ENCODE measurements around the gene DUS1L.

The DUS1L gene

DNA sequence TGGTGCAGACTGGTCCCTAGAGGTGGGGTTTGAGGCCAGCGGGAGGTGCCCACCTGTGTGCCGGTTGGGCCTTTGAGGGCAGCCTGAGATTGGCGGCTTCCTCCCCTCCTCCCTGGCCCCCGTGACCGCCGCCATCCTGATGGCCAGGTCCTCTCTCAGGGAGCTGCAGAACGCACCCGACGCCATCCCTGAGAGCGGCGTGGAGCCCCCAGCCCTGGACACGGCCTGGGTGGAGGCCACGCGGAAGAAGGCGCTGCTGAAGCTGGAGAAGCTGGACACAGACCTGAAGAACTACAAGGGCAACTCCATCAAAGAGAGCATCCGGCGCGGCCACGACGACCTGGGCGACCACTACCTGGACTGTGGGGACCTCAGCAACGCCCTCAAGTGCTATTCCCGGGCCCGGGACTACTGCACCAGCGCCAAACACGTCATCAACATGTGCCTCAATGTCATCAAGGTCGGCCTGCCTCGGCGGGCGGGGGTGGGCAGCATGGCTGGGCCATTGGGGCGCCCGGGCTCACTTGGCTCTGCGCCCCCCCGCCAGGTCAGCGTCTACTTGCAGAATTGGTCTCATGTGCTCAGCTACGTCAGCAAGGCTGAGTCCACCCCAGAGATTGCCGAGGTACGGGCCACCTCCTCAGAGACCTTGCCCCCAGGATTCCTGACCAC, 11.1 kb downstream of the DUS1L start:
- peaks cover 3% of the 10 kb centered on the region for H3K36me3 Mint-ChIP-seq
- DNase-seq (ENCODE audit: low spot score in 2 of 2) (no peak), ATAC-seq (ENCODE audit: low read depth) (no peak)
- no peaks in the 10 kb centered on the region for H3K9me3 Mint-ChIP-seq
- no peaks in the 10 kb centered on the region for H3K27me3 Mint-ChIP-seq
- no peak overlapping the region for H3K27ac Mint-ChIP-seq
- peaks cover 8% of the 10 kb centered on the region for H3K4me1 Mint-ChIP-seq
- no peak overlapping the region for H3K4me3 Mint-ChIP-seq

DNA sequence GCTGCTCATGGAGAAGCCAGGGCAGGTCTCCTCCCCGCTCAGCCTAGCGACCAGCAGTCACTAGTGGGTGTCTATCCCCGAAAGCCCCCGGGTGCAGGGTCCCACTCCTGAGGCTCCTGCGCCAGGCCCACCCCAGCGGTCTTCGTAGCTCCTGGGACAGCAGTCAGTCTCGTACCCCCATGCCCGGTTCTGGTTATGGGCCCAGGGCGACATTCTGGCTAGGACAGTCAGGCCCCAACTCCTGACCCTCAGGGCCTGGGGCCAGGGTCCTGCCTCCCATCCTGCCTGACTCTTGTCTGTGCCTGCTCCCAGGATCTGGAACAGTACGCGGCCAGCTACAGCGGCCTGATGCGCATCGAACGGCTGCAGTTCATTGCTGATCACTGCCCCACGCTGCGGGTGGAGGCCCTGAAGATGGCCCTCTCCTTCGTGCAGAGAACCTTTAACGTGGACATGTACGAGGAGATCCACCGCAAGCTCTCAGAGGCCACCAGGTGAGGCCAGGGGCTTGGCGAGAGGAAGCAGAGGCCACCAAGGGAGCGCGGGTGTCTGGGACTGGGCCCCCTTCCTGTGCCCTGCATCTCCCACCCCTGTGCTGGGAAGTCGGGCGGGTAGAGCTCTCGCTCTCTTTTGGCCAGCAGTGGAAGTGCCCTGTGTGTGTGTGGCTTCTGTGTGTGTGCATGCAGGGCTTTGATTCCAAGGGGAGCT, 11.9 kb downstream of the DUS1L start:
- peaks cover 3% of the 10 kb centered on the region for H3K36me3 Mint-ChIP-seq
- ATAC-seq (ENCODE audit: low read depth) = no peak
- no peaks in the 10 kb centered on the region for H3K9me3 Mint-ChIP-seq
- H3K4me1 Mint-ChIP-seq = peaks cover 8% of the 10 kb centered on the region
- no peak for DNase-seq (ENCODE audit: low spot score in 2 of 2)
- H3K27ac Mint-ChIP-seq = no peak overlapping the region
- peak overlapping the region; percentile 66 for H3K4me3 Mint-ChIP-seq
- H3K27me3 Mint-ChIP-seq = no peaks in the 10 kb centered on the region

DNA sequence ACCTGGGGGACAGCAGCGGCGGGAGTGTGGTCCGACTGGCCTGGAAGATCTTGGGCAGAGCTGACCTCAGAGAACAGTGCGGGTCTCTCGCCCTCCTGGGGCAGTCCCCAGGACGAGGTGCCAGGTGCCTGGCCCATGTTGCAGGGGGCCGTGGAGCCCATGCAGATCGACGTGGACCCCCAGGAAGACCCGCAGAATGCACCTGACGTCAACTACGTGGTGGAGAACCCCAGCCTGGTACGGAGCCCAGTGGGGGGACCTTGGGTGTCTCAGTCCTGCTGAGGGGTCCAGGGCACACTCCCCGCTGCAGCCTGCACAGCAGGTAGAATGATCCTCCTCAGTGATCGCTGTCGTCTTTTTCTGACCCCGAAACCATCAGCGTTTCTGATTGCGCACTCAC, 12.5 kb downstream of the DUS1L start:
- Mint-ChIP-seq H3K27me3 (no peaks in the 10 kb centered on the region), H3K4me3 (peak overlapping the region; percentile 66), H3K36me3 (peaks cover 5% of the 10 kb centered on the region), H3K27ac (no peak overlapping the region), H3K4me1 (peaks cover 8% of the 10 kb centered on the region), H3K9me3 (no peaks in the 10 kb centered on the region)
- ATAC-seq (ENCODE audit: low read depth) = no peak
- no peak for DNase-seq (ENCODE audit: low spot score in 2 of 2)

- Mint-ChIP-seq H3K4me3 (peak overlapping the region; percentile 66), H3K27me3 (no peaks in the 10 kb centered on the region), H3K27ac (no peak overlapping the region), H3K36me3 (peaks cover 6% of the 10 kb centered on the region), H3K4me1 (peaks cover 8% of the 10 kb centered on the region), H3K9me3 (no peaks in the 10 kb centered on the region)
- ATAC-seq (ENCODE audit: low read depth) (no peak), DNase-seq (ENCODE audit: low spot score in 2 of 2) (no peak)
Observed at GRCh38 chr17:82052638-82053059, 13.0 kb downstream of the DUS1L start.

DNA sequence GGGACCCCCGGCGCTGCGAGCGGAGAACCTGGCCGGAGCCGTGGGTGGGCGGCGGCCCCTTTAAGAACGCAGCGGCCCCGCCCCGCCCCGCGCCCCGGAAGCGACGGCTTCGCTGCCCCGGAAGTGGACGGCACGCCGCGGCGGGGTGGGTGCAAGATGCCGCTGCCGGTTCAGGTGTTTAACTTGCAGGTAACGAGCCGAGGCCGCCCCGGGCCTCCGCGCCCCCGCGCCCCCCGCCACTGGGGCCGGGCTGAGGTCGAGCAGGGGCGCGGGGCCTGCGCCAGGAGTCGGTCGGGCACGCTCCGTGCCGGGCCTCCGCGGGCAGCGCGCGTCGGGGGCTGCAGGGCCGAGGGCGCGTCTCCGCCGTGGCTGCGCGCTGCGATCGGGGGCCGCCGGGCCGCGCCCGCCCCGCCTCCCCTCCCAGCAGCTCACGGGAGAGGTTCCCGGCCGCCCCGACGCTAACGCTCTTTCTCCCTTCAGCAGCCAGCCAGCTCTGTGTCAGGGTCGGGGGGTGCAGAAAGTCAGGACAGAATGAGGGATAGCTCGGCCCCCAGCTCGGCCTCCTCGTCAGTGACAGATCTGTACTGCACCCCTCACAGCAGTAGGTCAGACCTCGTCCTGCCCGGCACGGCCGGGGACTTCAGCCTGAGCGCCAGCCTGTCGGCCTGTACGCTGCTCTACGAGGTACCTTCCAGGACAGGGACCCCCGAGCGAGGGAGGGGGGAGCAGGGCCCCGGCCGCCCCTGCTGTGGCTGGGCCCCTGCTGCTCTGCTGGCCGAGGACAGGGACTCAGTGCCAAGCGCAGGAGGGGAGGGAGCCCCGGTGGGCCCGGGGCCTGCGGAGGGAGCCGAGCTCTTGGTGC, 13.6 kb downstream of the DUS1L start, which contains the start of the genes GPS1 and RFNG:
Gene GPS1, plus strand, starts transcription at position 123 of the 862 bp plus-strand sequence. Its CDS starts 34 bp downstream, at position 157.
Gene RFNG, minus strand, starts transcription at position 36 of the 862 bp plus-strand sequence. CDS start 45 bp downstream, outside the sequence.
- Mint-ChIP-seq H3K27ac (peak within 1 kb of the TSS; percentile 86), H3K9me3 (no peaks in the 10 kb centered on the region), H3K36me3 (peaks cover 10% of the 10 kb centered on the region), H3K4me1 (peaks cover 8% of the 10 kb centered on the region), H3K4me3 (peak within 1 kb of the TSS; percentile 92), H3K27me3 (no peaks in the 10 kb centered on the region)
- DNase-seq (ENCODE audit: low spot score in 2 of 2) = peak; percentile 66 to 75
- ATAC-seq (ENCODE audit: low read depth) = peak; percentile 98

- Mint-ChIP-seq H3K27me3 (no peaks in the 10 kb centered on the region), H3K4me3 (peak overlapping the region; percentile 92), H3K9me3 (no peaks in the 10 kb centered on the region), H3K36me3 (peaks cover 10% of the 10 kb centered on the region), H3K4me1 (peaks cover 8% of the 10 kb centered on the region), H3K27ac (peak overlapping the region; percentile 86)
- peak; percentile 12 for ATAC-seq (ENCODE audit: low read depth)
- no peak for DNase-seq (ENCODE audit: low spot score in 2 of 2)
Observed at GRCh38 chr17:82050761-82051641, 14.6 kb downstream of the DUS1L start.

DNA sequence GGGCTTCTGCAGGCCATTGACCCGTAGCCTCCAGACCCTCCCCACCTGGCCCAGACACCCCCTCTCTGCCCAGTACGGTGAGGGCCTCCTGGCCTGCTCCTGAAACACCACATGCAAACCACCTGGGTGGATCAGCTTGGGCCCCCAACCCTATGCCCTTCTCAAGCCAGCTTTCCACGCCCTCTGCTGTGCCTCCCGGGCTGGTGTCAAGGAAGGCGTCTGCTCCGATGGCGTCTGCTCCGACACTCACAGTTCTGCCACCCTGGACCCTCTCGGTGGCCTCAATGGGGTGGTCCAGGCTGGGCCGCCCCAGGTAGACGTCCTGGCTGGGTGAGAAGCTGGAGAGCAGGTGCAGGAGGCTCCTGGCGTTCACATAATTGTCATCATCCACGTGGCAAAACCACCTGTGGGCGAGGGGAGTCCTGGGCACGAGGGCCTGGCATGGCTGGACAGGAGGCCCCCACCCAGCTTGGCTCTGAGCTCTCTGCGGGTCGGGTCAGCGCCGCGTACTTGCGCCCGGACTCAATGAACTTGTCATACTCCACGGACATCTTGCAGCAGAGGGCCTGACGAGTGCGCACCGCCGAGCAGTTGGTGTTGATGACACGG, 15.3 kb downstream of the DUS1L start:
- Mint-ChIP-seq H3K4me1 (peaks cover 8% of the 10 kb centered on the region), H3K27me3 (no peaks in the 10 kb centered on the region), H3K27ac (peak overlapping the region; percentile 86), H3K4me3 (peak overlapping the region; percentile 92), H3K9me3 (no peaks in the 10 kb centered on the region), H3K36me3 (peaks cover 10% of the 10 kb centered on the region)
- ATAC-seq (ENCODE audit: low read depth) (no peak), DNase-seq (ENCODE audit: low spot score in 2 of 2) (no peak)

DNA sequence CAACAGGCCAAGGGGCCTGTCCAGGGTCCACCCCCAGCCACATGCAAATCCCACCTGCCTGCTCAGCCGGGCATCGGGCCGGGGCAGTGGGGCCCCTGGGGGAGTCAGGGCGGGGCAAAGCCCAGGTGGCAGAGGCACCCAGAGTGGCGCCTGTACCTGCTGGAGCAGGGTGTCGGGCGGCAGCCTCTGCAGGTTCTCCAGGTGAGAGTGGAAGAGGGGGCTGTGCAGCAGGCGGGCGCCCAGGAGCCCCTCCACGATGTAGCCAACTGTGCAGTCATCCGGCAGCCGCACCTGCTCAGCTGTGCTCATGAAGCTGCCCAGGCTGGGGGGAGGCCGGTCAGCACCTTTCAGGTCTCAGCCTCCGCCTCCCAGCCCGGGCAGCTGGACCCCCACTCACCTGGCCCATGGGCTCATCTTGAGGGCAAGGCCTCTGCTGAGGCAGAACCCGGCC, 16.1 kb downstream of the DUS1L start:
- H3K4me1 Mint-ChIP-seq = peaks cover 8% of the 10 kb centered on the region
- no peak overlapping the region for H3K27ac Mint-ChIP-seq
- H3K4me3 Mint-ChIP-seq = no peak overlapping the region
- H3K27me3 Mint-ChIP-seq = no peaks in the 10 kb centered on the region
- DNase-seq (ENCODE audit: low spot score in 2 of 2) (no peak), ATAC-seq (ENCODE audit: low read depth) (no peak)
- peaks cover 7% of the 10 kb centered on the region for H3K36me3 Mint-ChIP-seq
- no peaks in the 10 kb centered on the region for H3K9me3 Mint-ChIP-seq

DNA sequence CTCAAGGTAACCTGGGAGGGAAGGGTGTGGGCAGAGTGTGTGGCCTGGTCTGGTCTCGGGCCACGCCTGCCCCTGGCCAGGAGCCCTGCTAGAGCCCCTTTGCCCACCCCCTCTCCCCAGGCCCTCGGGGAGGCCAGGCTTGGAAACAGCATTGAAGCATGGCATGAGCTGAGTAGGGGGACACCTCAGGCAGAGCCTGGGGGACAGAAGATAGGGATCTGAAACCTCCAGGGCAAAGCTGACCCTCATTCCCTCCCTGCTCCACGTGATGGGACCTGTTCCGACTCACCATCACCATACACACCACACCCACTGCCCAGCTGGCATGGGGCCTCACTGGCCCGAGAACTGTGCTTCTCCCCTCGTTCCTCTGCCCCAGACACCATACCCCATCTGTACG, 16.5 kb downstream of the DUS1L start:
- Mint-ChIP-seq H3K27ac (no peak overlapping the region), H3K36me3 (peaks cover 7% of the 10 kb centered on the region), H3K4me3 (no peak overlapping the region), H3K27me3 (no peaks in the 10 kb centered on the region), H3K9me3 (no peaks in the 10 kb centered on the region), H3K4me1 (peaks cover 8% of the 10 kb centered on the region)
- no peak for ATAC-seq (ENCODE audit: low read depth)
- DNase-seq (ENCODE audit: low spot score in 2 of 2) = no peak

DNA sequence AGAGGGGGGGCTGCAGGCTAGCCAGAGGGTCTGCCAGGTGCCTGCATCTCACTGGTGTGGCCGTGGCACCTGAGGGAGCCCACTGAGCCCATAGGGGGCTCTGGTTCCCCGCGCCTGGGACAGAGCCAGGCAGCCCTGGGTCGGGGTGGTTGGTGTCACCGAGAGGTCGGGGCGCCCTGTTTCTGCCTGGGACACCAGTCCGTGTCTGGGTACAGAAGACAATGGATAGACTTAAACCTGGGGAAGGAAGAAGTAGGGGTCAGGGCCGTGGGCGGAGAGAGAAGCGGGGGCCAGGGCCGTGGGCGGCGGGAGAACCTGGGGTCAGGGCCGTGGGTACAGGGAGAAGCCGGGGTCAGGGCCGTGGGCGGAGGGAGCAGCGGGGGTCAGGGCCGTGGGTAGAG, 17.0 kb downstream of the DUS1L start:
- Mint-ChIP-seq H3K27me3 (no peaks in the 10 kb centered on the region), H3K36me3 (peaks cover 7% of the 10 kb centered on the region), H3K27ac (no peak overlapping the region), H3K4me3 (no peak overlapping the region), H3K4me1 (peaks cover 8% of the 10 kb centered on the region), H3K9me3 (no peaks in the 10 kb centered on the region)
- ATAC-seq (ENCODE audit: low read depth) (no peak), DNase-seq (ENCODE audit: low spot score in 2 of 2) (no peak)

- Mint-ChIP-seq H3K27ac (no peak overlapping the region), H3K9me3 (no peaks in the 10 kb centered on the region), H3K4me1 (peaks cover 8% of the 10 kb centered on the region), H3K4me3 (no peak overlapping the region), H3K27me3 (no peaks in the 10 kb centered on the region), H3K36me3 (peaks cover 7% of the 10 kb centered on the region)
- ATAC-seq (ENCODE audit: low read depth) (no peak), DNase-seq (ENCODE audit: low spot score in 2 of 2) (no peak)
Observed at GRCh38 chr17:82047914-82048570, 17.6 kb downstream of the DUS1L start.

DNA sequence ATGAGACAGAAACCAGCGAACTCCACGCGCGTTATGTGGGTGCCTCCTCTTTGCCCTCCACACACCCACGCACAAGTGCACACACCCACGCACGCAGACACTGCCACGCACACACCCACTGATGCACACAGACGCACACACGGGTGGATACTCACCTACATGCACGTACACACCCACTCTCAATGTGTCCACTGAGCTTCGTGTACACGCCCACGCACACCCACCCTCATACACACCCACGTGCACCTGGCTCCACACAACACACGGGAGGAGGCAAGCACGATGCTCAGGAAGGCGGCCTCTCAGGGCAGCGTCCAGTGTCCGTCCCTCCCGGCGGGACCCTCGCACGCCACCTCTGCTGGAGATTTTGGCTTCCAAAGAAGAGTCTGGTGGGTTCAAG, 18.2 kb downstream of the DUS1L start:
- Mint-ChIP-seq H3K9me3 (no peaks in the 10 kb centered on the region), H3K4me1 (peaks cover 8% of the 10 kb centered on the region), H3K27ac (no peak overlapping the region), H3K36me3 (peaks cover 7% of the 10 kb centered on the region), H3K4me3 (no peak overlapping the region), H3K27me3 (no peaks in the 10 kb centered on the region)
- ATAC-seq (ENCODE audit: low read depth) = no peak
- no peak for DNase-seq (ENCODE audit: low spot score in 2 of 2)

Data from memory B cell (primary cell).